ENCODE measurements around the gene KCNK3. TPM values are rescaled to one million over a fixed set of nuclear protein-coding genes. Genes with fewer than 3 reads are reported as not detected.

KCNK3 gene
- total and polyA plus RNA-seq, 2 of the 13 experiments (the other 11 are each of a cell fraction or from before 2014, with no cell fraction given): not detected

- TF ChIP-seq, protein P1, sequence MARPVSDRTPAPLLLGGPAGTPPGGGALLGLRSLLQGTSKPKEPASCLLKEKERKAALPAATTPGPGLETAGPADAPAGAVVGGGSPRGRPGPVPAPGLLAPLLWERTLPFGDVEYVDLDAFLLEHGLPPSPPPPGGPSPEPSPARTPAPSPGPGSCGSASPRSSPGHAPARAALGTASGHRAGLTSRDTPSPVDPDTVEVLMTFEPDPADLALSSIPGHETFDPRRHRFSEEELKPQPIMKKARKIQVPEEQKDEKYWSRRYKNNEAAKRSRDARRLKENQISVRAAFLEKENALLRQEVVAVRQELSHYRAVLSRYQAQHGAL (CRISPR knock-in tag; IDR thresholded peaks at IDR 0.05; ENCODE audit: not compliant biosample characterization): no peak
- TF ChIP-seq SKI (IDR thresholded peaks at IDR 0.05; ENCODE audit: partially characterized antibody) (peak; percentile 85), ZNF749 (CRISPR knock-in tag; IDR thresholded peaks at IDR 0.05; ENCODE audit: borderline replicate concordance) (no peak), MIER3 (CRISPR knock-in tag; IDR thresholded peaks at IDR 0.05; ENCODE audit: borderline replicate concordance) (peak; percentile 57; the same call in 1 of the 2 replicates), GABPA (IDR thresholded peaks at IDR 0.05; ENCODE audit: low read depth, low read length) (no peak), GABPA (CRISPR knock-in tag; IDR thresholded peaks at IDR 0.05; ENCODE audit: low read depth) (no peak), MIER2 (CRISPR knock-in tag; IDR thresholded peaks at IDR 0.05) (peak; percentile 66), FOSL2 (CRISPR knock-in tag; IDR thresholded peaks at IDR 0.05) (peak; percentile 79), ZMYM2 (CRISPR knock-in tag; IDR thresholded peaks at IDR 0.05) (peak; percentile 66; the same call in 1 of the 2 replicates), THAP11 (CRISPR knock-in tag; IDR thresholded peaks at IDR 0.05) (0 out of 2 replicates have a peak, but pooled peaks have one; percentile 36), NFIC (IDR thresholded peaks at IDR 0.05; ENCODE audit: low read length) (0 out of 2 replicates have a peak, but pooled peaks have one; percentile 14), TBX2 (CRISPR knock-in tag; IDR thresholded peaks at IDR 0.05; ENCODE audit: borderline replicate concordance) (peak; percentile 89), CBFB (CRISPR knock-in tag; IDR thresholded peaks at IDR 0.05) (peak; percentile 99), CENPT (CRISPR knock-in tag; IDR thresholded peaks at IDR 0.05; ENCODE audit: low read depth) (no peak), KLF16 (CRISPR knock-in tag; IDR thresholded peaks at IDR 0.05) (no peak), HDAC1 (CRISPR knock-in tag; IDR thresholded peaks at IDR 0.05) (peak; percentile 86; the same call in 1 of the 2 replicates)
- TF ChIP-seq, protein P2, sequence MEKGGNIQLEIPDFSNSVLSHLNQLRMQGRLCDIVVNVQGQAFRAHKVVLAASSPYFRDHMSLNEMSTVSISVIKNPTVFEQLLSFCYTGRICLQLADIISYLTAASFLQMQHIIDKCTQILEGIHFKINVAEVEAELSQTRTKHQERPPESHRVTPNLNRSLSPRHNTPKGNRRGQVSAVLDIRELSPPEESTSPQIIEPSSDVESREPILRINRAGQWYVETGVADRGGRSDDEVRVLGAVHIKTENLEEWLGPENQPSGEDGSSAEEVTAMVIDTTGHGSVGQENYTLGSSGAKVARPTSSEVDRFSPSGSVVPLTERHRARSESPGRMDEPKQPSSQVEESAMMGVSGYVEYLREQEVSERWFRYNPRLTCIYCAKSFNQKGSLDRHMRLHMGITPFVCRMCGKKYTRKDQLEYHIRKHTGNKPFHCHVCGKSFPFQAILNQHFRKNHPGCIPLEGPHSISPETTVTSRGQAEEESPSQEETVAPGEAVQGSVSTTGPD (CRISPR knock-in tag; IDR thresholded peaks at IDR 0.05): no peak
- TF ChIP-seq, protein P3, sequence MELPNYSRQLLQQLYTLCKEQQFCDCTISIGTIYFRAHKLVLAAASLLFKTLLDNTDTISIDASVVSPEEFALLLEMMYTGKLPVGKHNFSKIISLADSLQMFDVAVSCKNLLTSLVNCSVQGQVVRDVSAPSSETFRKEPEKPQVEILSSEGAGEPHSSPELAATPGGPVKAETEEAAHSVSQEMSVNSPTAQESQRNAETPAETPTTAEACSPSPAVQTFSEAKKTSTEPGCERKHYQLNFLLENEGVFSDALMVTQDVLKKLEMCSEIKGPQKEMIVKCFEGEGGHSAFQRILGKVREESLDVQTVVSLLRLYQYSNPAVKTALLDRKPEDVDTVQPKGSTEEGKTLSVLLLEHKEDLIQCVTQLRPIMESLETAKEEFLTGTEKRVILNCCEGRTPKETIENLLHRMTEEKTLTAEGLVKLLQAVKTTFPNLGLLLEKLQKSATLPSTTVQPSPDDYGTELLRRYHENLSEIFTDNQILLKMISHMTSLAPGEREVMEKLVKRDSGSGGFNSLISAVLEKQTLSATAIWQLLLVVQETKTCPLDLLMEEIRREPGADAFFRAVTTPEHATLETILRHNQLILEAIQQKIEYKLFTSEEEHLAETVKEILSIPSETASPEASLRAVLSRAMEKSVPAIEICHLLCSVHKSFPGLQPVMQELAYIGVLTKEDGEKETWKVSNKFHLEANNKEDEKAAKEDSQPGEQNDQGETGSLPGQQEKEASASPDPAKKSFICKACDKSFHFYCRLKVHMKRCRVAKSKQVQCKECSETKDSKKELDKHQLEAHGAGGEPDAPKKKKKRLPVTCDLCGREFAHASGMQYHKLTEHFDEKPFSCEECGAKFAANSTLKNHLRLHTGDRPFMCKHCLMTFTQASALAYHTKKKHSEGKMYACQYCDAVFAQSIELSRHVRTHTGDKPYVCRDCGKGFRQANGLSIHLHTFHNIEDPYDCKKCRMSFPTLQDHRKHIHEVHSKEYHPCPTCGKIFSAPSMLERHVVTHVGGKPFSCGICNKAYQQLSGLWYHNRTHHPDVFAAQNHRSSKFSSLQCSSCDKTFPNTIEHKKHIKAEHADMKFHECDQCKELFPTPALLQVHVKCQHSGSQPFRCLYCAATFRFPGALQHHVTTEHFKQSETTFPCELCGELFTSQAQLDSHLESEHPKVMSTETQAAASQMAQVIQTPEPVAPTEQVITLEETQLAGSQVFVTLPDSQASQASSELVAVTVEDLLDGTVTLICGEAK (IDR thresholded peaks at IDR 0.05): no peak
- TF ChIP-seq, protein P3 (CRISPR knock-in tag; IDR thresholded peaks at IDR 0.05): peak; percentile 50; the same call in 1 of the 2 replicates
These were observed 28.9 kb downstream of the KCNK3 start (continued) for GRCh38 chr2:26721115-26722032.

All from HepG2 (cell line).